Measurements from ENCODE around the gene KIF3A. TPM values are rescaled to one million over a fixed set of nuclear protein-coding genes. Genes with fewer than 3 reads are reported as not detected.

KIF3A gene
- total and polyA plus RNA-seq, 8 donors: 0.58 to 19.3 (median 4.6) TPM

- Histone ChIP-seq H3K4me3 (no peak overlapping the region), H3K9me3 (no peaks in the 10 kb centered on the region), H3K27me3 (no peaks in the 10 kb centered on the region), H3K36me3 (peaks cover 24 to 37% (median 36%) of the 10 kb centered on the region in 4 donors), H3K4me1 (peaks cover 16 to 38% (median 25%) of the 10 kb centered on the region in 4 donors), H3K27ac (no peak overlapping the region)
- no peak for DNase-seq
- WGBS, 5 donors: 80 to 100% (median 100%) methylated on average over 1 of the region's 1 CpG
- TF ChIP-seq EP300 (IDR thresholded peaks at IDR 0.05): no peak
- TF ChIP-seq POLR2AphosphoS5 (IDR thresholded peaks at IDR 0.05): no peak
- TF ChIP-seq CTCF (IDR thresholded peaks at IDR 0.05): no peak
- no peak for TF ChIP-seq POLR2A (IDR thresholded peaks at IDR 0.05)
- intact Hi-C loops (cut with DNase I; ENCODE audit: low total_unique reads): no loop called here
These were observed 29.4 kb upstream of the KIF3A start for GRCh38 chr5:132766806-132767055.

DNA sequence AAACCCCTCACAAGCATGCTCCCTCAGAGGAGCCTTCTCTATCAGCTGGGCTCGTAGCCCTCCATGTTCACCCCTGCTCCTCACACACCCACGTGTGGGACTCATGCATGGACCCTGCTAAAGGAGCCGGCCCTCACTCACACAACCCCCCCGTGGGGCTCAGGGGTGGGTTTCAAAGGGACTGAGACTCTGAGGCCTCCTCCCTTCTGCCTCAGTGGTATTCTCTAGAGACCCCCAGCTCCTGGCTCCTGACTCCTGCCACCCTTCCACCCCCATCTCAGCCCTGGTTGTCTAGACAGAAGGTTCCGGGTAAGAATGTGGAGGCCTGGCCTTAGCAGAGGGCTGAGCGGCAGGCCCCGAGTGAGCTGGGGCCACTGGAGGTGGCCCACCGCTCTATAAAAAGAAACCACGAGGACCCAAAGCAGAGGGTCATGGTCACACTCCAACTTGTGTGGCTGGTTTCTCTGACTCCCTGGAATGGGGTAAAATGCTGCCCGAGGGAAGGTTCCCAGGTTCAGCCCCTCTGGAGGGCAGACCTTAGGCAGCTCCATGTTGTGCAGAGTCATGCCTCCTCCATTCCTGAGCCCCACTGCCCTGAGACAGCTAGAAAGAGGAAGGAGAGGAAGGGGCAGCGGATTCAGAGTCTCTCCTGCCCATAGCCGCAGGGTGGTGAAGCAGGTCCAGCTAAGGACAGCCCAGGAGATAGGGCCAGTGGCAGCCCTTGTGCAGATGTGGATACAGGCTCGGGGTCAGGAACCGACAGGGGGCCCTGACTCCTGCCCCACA is 28.9 kb upstream of the KIF3A start:
- intact Hi-C loops (cut with DNase I; ENCODE audit: low total_unique reads): no loop called here
- no peaks in the 10 kb centered on the region for H3K27me3 ChIP-seq
- peaks cover 14 to 33% (median 21%) of the 10 kb centered on the region in 4 donors for H3K4me1 ChIP-seq
- H3K27ac ChIP-seq: peak overlapping the region in 1 of 5 donors; percentile 22
- WGBS, 5 donors: 84 to 95% (median 91%) methylated on average over 9 to 14 of the region's 14 CpGs
- H3K36me3 ChIP-seq: peaks cover 29 to 42% (median 41%) of the 10 kb centered on the region in 4 donors
- TF ChIP-seq CTCF (IDR thresholded peaks at IDR 0.05): no peak
- TF ChIP-seq POLR2AphosphoS5 (IDR thresholded peaks at IDR 0.05): no peak
- TF ChIP-seq POLR2A (IDR thresholded peaks at IDR 0.05): no peak
- TF ChIP-seq EP300 (IDR thresholded peaks at IDR 0.05): no peak
- DNase-seq: no peak
- no peak overlapping the region for H3K4me3 ChIP-seq
- H3K9me3 ChIP-seq: no peaks in the 10 kb centered on the region

DNA sequence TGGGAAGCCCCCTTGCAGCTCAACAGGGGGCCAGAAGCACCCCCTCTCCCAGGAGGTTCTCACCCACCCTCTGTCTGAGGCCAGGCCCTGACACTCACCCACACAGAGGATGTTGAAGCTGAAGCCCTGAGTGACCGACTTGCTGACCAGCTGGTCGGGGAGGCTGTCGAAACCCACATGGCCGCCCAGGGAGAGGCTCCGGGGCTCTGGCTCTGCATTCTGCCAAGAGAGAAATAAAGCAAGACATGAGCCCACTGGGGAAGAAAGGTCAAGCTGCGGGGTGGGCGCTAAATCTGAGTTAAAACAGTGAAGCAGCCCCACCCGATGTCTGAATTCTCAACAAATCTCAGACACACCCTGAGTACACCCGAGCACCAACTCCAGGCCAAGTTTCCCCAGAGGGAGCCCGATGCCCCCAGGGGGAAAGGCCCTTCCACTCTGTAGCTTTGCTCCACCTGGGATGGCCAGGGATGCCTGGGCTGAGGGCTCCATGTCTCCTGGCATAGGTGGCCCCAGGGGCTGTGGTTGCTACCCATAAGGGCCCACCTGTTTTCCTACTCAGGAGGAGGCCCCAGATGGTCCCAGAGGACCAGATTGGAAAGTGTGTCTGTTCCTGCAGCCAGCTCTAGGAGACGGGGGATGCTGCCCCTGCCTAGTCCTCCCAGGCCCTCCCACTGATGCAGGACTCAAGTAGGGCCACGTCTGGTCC is 28.1 kb upstream of the KIF3A start:
- Histone ChIP-seq H3K36me3 (peaks cover 32 to 50% (median 48%) of the 10 kb centered on the region in 4 donors), H3K4me1 (peaks cover 14 to 26% (median 19%) of the 10 kb centered on the region in 4 donors), H3K9me3 (no peaks in the 10 kb centered on the region), H3K4me3 (no peak overlapping the region), H3K27ac (peak overlapping the region in 1 of 5 donors; percentile 22), H3K27me3 (no peaks in the 10 kb centered on the region)
- intact Hi-C loops (cut with DNase I; ENCODE audit: low total_unique reads): no loop called here
- TF ChIP-seq POLR2A (IDR thresholded peaks at IDR 0.05) (no peak), EP300 (IDR thresholded peaks at IDR 0.05) (no peak), CTCF (IDR thresholded peaks at IDR 0.05) (no peak), POLR2AphosphoS5 (IDR thresholded peaks at IDR 0.05) (no peak)
- WGBS, 5 donors: 58 to 64% (median 62%) methylated on average over 10 to 12 of the region's 12 CpGs
- no peak for DNase-seq

GRCh38 chr5:132764671-132765238 is 27.4 kb upstream of the KIF3A start:
- H3K4me1 ChIP-seq: peaks cover 14 to 24% (median 19%) of the 10 kb centered on the region in 4 donors
- DNase-seq: no peak
- H3K36me3 ChIP-seq: peaks cover 40 to 57% (median 56%) of the 10 kb centered on the region in 4 donors
- intact Hi-C loops (cut with DNase I; ENCODE audit: low total_unique reads): no loop called here
- TF ChIP-seq EP300 (IDR thresholded peaks at IDR 0.05): no peak
- TF ChIP-seq CTCF (IDR thresholded peaks at IDR 0.05): no peak
- TF ChIP-seq POLR2A (IDR thresholded peaks at IDR 0.05): no peak
- 87 to 92% (median 88%) methylated on average over 7 of the region's 7 CpGs for WGBS, 5 donors
- no peak overlapping the region for H3K27ac ChIP-seq
- no peaks in the 10 kb centered on the region for H3K9me3 ChIP-seq
- no peak overlapping the region for H3K4me3 ChIP-seq
- H3K27me3 ChIP-seq: no peaks in the 10 kb centered on the region

Measured in stomach (tissue), 9 donors.